ENCODE data around the gene GATA2.

Gene GATA2

DNA sequence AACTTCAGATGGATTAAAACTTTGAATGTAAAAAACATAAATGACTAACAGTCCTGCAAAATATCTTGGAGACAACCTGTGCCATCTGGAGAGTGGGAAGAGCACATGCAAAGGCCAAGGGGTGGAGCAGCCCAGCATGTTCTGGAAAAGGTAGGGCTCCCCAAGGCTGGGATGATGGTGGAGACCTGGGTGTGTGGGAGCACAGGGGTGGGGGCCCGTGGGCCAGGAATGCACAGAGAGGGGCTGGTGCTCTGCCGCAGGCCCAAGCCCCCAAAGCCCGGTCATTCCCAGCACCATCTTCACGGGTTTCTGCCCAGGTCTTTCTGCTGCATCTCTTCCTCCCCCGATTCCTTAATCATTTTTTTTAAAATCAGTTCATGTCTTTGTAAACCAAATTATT lies 9.7 kb upstream of the GATA2 start:
- no peak overlapping the region for H3K4me3 ChIP-seq (ENCODE audit: low read depth, low read length)

DNA sequence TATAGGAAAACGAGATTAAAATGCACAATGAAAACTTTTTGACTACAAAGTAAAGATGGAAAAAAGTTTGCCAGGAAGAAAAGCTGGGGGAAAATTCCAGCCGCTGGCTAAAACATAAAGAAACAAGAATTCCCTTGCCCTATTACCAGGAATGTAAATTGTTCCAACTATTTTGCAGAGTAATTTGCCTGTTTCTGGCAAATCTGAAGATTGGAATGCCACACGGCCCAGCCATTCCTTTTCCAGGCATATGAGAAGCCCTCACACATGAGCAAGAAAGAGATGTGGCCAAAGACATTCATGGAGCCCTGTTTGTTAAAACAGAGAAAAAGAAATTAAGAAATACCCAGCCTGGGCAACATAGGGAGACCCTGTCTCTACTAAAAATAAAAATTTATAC lies 8.4 kb upstream of the GATA2 start:
- no peak overlapping the region for H3K4me3 ChIP-seq (ENCODE audit: low read depth, low read length)

DNA sequence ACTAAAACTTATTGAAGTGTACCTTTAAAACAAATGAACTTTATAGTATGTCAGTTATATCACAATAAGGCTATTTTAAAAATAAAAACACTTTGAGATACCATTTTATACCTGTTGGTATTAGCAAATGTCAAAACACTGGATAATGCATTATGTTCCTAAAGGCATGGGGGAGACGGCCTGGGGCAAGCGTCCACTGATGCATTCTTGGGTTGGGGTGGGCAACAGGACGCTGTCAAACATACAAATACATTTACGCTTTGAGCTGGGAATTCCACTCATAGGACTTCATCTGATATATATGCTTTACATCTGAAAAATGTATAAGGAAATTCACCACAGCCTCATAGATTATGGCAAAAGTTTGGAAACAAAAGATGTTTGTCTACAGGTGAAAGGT lies 7.6 kb upstream of the GATA2 start:
- no peak overlapping the region for H3K4me3 ChIP-seq (ENCODE audit: low read depth, low read length)

DNA sequence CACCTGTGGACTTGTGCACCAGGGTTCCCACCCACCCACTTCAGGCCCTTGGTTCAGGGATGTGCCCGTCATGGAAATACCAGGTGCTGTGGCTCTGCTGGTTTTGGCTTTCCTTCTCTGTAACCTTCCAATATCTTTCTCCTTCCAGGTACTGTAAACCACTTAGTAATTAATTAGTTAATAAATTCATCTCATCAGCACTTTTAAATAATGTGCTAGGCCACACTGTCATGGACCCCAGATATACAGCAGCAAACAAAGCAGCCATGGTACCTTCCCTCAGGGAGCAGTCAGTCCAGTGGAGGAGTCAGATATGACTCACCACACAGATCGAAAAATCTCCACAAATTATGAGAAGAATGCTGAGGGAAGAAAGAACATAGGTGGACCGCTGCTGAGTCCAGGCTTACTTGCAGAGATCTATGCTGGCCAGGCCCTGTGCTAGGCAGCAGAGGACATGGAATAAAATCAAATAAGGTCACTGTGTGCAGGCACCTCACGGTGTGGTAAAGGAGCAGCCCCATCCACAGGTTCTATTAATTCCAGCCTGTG lies 6.8 kb upstream of the GATA2 start:
- H3K4me3 ChIP-seq (ENCODE audit: low read depth, low read length) = no peak overlapping the region

- no peak overlapping the region for H3K4me3 ChIP-seq (ENCODE audit: low read depth, low read length)
These were observed 6.0 kb upstream of the GATA2 start for GRCh38 chr3:128498901-128499530.

GRCh38 chr3:128498127-128498626 lies 5.2 kb upstream of the GATA2 start:
- H3K4me3 ChIP-seq (ENCODE audit: low read depth, low read length) = no peak overlapping the region

DNA sequence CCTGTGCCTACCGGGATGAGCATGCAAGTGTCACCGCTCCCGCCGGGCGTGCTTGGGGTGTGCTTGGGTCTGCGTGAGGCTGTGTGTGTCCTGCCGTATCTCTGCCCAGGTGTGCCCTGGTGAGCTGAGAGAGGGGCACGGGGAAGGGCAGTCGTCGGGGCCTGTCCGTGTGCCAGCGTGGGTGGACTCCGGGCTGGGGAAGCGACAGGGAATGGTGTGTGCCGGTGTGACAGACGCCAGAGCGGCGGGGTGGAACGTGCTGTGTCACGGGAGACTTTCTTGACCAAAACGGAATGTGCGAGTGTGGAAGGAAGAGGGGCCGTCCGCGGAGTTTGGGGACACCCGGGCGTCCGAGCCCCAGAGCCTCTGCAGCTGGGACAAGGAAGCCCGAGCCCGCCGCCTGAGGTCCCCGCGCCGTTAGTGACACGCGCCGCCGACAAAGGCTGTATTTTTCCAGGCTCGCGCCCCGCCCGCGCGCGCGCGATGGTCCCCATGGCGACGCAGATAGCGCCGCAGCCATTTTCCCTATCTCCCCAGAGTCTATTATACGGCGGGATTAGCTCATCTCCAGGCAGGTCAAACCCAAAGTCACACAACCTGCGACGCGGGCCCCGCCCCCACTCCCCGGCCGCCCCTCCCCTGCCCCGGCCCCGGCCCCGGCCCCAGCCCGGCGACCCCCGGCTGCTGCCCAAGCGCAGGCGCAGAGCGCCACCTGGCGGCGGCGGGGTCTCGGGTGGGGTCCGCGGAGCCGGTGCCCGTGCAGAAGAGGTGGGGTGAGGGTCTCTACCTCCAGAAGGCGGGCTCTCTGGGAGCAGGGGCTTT lies 4.5 kb upstream of the GATA2 start:
- H3K4me3 ChIP-seq (ENCODE audit: low read depth, low read length) = peak overlapping the region; percentile 45

DNA sequence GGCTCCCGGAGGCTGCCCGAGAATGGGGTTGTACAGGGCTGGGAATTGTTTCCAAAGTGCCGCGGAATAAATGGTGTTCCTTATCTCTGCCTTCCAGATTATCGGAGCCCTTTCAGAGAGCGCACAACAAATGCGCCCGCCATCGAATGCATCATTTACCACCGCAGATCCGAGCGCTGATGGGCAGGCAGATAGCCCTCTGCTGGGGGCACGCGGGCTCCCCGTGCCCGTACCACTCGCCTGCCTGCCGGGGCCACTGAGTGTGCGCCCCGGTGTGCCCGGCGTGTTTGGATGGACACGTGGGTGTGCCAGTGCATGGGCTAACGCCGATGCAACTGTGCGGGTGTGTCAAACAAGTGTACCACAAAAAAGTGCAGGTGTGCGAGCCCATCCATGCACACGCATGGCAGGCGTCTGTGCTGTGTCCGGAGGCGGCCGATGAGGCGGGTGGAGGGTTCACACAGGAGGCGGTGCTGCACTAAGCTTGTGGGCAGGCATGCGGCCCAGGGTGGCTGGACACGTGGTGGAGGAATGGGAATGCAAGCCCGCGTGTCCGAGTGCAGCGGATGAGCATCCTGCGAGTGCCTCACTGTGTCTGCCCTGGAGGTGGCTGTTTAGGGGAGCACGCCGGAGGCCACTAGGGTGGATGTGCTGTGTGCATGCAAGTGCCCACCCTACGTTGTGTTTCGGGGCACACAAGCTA lies 3.8 kb upstream of the GATA2 start:
- H3K4me3 ChIP-seq (ENCODE audit: low read depth, low read length) = no peak overlapping the region

DNA sequence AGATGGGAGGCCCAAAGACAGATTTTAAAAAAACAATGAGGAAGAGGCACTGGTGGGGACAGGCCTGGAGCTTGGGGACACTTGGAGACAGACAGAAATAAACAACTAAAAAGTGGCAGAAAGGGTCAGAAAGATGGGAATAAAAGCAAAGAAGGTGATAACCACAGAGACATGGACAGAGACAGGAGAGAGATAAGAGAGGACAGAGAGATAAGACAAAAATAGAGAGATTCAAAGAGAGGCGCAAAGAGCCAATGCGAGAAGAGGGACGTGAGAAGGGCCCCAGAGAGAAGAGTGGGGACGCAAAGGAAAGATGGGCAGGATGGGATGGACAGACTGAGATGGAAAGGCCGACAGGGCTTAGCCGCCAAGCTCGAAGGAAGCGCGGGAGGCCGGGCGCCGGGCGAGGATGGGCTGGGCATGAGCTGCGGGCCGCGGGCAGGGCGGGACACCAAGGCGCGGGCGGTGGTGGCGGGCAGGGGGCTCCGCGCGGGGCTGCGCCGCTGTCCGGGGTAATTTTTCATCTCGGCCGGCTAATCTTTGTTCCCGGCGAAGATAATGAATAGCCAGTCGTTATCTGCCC lies 3.1 kb upstream of the GATA2 start:
- H3K4me3 ChIP-seq (ENCODE audit: low read depth, low read length) = no peak overlapping the region

DNA sequence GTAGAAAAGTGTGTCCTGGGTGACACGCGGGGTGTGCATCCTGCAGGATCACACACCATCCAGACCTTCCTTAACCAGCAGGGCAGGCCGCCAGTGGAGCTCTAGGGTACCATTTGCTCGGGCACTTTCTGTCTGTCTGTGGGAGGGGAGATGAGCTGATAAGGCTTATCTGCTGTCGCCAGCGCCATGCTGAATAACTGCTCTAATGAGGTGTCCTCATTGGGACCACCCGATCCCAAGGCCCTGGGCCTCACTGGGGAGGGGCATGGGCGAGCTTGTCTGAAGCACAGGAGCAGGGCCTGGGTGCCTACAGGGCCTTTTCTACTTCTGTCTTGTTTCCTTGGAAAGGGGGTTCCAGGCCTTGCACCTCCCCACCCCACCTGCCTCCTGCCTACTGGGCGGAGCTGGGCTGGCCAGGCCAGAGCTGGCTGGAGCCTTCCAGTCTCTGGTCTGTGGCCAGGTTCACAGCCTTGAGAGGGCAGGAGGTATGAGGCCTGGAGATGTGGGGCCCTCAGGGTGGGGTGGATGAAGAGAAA lies 2.5 kb upstream of the GATA2 start:
- H3K4me3 ChIP-seq (ENCODE audit: low read depth, low read length) = no peak overlapping the region

DNA sequence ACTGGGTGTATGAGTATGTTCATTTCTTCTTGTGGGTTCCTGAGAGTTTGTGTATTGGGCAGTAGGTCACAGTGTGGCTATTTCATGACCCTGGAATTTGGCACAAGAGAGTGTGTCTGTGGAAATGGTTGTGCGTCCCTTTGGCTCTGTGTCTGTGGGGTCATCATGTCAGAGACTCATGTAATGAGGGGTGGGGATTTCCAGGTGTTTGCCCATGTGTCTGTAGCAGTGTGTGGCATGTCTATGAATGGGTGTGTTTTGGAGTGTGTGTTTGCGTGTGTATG lies 1.3 kb upstream of the GATA2 start:
- H3K4me3 ChIP-seq (ENCODE audit: low read depth, low read length) = no peak overlapping the region

DNA sequence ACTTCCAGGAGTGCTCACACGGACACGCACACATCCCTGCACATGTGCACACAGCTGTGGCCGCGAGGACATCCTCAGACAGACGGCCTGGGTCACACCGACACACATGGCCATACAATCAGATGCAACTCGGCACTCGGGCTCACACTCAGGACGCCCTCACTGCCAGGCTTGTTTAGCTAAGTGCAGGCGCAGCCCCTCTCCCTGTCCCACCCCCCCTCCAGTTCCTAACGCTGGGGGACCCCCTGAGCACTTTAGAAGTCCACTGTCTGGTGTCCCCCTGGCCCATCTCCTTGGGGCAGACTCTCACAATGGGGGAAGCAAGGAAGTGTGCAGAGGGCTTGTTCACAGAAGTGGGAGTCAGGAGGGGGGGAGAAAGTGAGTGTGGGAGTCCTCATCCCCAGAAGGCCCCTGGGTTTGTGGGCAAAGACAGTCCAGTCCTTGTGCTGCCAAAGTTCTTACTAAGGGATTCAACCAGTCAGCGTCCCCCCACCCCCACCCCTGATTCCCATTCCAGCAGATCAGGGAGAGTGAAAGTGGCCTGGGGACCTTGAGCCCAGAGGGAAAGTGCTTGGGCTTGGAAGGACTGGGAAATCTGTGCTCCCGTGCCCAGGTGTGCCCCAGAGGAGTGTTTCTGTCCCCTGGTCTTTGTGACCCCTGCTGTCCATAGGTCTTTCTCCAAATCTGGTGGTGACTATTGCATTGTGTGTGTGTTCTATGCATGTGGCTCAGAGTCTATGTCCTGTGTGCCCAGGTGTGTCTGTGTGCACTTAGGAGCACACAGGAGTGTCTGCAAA lies 767 bp upstream of the GATA2 start:
- no peak overlapping the region for H3K4me3 ChIP-seq (ENCODE audit: low read depth, low read length)

GRCh38 chr3:128491941-128492670 lies 895 bp downstream of the GATA2 start:
- no peak overlapping the region for H3K4me3 ChIP-seq (ENCODE audit: low read depth, low read length)

- H3K4me3 ChIP-seq (ENCODE audit: low read depth, low read length) = no peak overlapping the region
These were observed 1.4 kb downstream of the GATA2 start for GRCh38 chr3:128491691-128491940.

DNA sequence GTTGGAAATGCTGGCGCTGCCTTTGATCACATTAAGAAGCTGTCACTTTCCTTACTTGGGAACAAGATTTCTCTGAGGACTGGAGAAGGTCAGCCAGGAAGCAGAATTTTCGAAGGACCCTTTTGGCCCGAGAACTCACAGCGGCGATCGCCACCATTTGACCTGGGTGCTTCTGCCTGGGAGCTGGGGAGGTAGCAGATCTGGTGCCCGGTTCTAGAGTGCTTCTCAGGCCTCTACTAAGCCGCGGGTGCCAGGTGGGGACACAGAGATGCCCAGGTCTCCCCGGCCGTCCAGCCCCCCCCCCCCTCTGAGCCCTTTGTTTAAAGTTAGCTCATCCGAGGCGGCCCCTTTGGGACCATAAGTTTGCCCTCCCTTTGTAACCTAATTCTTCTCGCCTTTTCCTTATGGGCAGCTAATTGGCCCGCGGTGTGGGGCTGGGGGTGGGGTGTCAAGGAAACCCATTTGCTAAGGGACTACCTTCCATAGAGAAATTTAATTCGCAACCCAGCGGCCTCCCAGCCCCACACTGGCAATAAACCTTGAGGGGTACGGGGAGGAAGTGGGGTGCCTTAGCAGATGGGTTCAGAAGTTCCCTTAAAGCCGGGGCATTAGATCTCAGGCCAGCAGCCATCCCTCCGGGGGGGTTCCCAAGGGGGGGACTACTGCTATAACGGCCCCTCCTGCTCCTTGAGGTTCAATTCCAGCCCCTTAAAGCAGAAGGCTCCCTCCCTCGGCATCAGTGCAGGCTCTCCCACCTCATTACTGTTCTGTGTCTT lies 1.9 kb downstream of the GATA2 start:
- H3K4me3 ChIP-seq (ENCODE audit: low read depth, low read length) = no peak overlapping the region

DNA sequence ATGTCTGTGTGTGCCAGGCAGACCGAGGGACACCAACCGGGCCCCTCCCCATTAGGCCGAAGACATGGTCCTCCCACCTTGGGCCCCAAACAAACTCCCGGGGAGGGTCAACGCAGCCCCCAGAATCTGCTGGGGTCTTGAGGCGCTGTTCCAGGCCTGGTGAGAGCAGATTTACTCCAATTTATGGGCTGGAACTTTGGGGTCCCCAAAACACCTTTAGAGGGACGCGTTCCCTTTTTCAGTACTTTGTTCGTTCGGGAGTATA lies 2.4 kb downstream of the GATA2 start:
- no peak overlapping the region for H3K4me3 ChIP-seq (ENCODE audit: low read depth, low read length)

DNA sequence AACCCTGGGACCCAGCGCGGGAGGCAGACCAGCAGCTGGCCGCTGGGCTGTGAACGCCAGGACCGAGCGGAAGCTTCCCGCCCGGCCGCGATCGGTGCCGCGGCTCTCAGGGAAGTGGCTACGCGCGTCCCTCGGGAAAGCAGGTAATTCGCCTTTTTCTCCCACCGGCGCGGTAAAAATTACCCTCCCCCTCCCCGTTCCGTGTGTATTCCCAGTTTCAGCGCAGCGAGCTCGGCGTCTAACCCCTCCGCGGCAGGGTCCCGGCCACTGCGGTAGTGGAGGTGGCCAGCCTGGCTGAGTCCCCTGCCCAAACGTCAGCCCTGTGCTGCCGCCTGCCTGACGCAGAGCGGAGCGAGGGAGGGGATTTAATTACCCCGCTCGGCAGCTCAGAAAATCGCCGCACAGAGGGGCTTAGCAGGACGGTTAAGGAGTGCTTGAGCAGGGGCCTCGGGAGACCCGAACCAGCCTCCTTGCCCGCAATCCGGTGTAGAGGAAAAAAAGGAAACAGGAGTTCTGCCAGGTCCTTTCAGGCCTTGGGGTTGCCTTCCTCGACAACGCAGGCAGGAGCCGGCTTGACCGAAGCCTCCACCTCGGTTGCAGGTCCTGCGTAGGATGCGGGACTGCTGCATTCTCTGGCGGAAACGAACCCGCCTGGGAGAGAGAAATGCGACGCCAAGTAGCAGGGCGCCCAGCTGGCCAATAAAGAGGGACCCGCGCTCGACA lies 2.9 kb downstream of the GATA2 start:
- H3K4me3 ChIP-seq (ENCODE audit: low read depth, low read length) = peak overlapping the region; percentile 17

DNA sequence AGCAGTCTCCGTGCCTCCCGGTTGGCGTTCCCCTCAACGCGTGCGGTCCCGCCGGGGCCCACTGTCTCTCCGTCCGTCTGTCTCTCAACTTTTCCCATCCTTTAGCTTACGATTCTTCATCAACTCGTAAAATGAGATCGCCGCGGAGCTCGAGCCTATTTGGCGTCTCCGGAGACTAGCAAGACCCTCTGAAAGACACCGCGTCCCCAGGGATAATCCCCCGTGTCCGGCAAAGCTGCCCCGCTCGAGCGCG lies 3.4 kb downstream of the GATA2 start:
- H3K4me3 ChIP-seq (ENCODE audit: low read depth, low read length) = peak overlapping the region; percentile 17

GRCh38 chr3:128488991-128489673 lies 3.9 kb downstream of the GATA2 start:
- peak overlapping the region; percentile 17 for H3K4me3 ChIP-seq (ENCODE audit: low read depth, low read length)

Measured in iPS-11a (cell line).